K562 (cell line): Measurements from ENCODE around the gene TBXAS1. TPM values are rescaled to one million over a fixed set of nuclear protein-coding genes. Genes with fewer than 3 reads are reported as not detected.

Source experiments
- ARID1B ChIP-seq: fragments of 450-650 bp; IDR thresholded peaks from 2 replicates; pipeline ENCODE4 v1.6.1; 2016; ENCODE audit warnings: antibody characterized with exemption, mild to moderate bottlenecking, inconsistent platforms
- ATF7 ChIP-seq: fragments of 450-650 bp; IDR thresholded peaks from 2 replicates; pipeline ENCODE4 v1.7.1; 2014; ENCODE audit warnings: mild to moderate bottlenecking, moderate library complexity
- CBFA2T2 ChIP-seq: fragments of 450-650 bp; conservative IDR thresholded peaks from 2 replicates; pipeline ENCODE4 v1.6.1; 2017; ENCODE audit warnings: mild to moderate bottlenecking
- CBFA2T3 ChIP-seq: fragments of 450-650 bp; IDR thresholded peaks from 2 replicates; pipeline ENCODE4 v1.6.1; 2017
- CBX8 ChIP-seq: fragments of 200-600 bp; sonication (generic); IDR thresholded peaks from 2 replicates; pipeline ENCODE4 v1.6.1; 2012; ENCODE audit warnings: borderline replicate concordance, mixed run types, low read depth, mild to moderate bottlenecking, moderate library complexity, mixed read lengths, low read length, control low read depth, inconsistent platforms; ENCODE audit not compliant: poor library complexity, severe bottlenecking; ENCODE audit errors: extremely low read depth
- CEBPB ChIP-seq: fragments of 450-650 bp; IDR thresholded peaks from 2 replicates; pipeline ENCODE4 v1.6.1; 2016; ENCODE audit warnings: missing genetic modification characterization, missing compliant biosample characterization
- CHD2 ChIP-seq: IDR thresholded peaks from 2 replicates; pipeline ENCODE4 v1.6.1; 2011; ENCODE audit warnings: low read depth, low read length
- CREM ChIP-seq: IDR thresholded peaks from 2 replicates; pipeline ENCODE4 v1.6.1; 2014; ENCODE audit warnings: antibody characterized with exemption, low read depth
- DACH1 ChIP-seq: fragments of 450-650 bp; IDR thresholded peaks from 2 replicates; pipeline ENCODE4 v1.6.1; 2018; ENCODE audit not compliant: partially characterized antibody
- DPF2 ChIP-seq: fragments of 450-650 bp; IDR thresholded peaks from 2 replicates; pipeline ENCODE4 v1.6.1; 2016
- EHMT2 ChIP-seq: fragments of 450-650 bp; IDR thresholded peaks from 2 replicates; pipeline ENCODE4 v1.6.1; 2018; ENCODE audit warnings: antibody characterized with exemption
- FOS ChIP-seq: IDR thresholded peaks from 3 replicates; pipeline ENCODE4 v1.6.1; 2011; ENCODE audit not compliant: insufficient read length; ENCODE audit errors: extremely low read depth
- FOSL1 ChIP-seq: fragments of 200-800 bp; sonication (Bioruptor generic); conservative IDR thresholded peaks from 2 replicates; pipeline ENCODE4 v1.6.1; 2016; ENCODE audit warnings: missing genetic modification characterization, missing compliant biosample characterization
- FOXA3 ChIP-seq, 2 experiments: fragments of 450-650 bp in 1 of 2; sonication (generic) in 1 of 2; formaldehyde crosslinking; IDR thresholded peaks in 1 of 2; conservative IDR thresholded peaks in 1 of 2; 2 replicates each; pipeline versions ENCODE4 v1.4.0 to v1.8.0; 2020 to 2022; ENCODE audit warnings: mild to moderate bottlenecking in 2 of 2, missing genetic modification reagents in 1 of 2
- FOXJ3 ChIP-seq: sonication (generic); formaldehyde crosslinking; IDR thresholded peaks from 2 replicates; pipeline ENCODE4 v1.4.0; 2020; ENCODE audit warnings: mild to moderate bottlenecking, missing genetic modification reagents
- NCOR1 ChIP-seq: fragments of 450-650 bp; IDR thresholded peaks from 2 replicates; pipeline ENCODE4 v1.6.1; 2016; ENCODE audit warnings: mild to moderate bottlenecking, moderate library complexity
- PHB ChIP-seq: fragments of 250-450 bp; sonication (Bioruptor Pico); IDR thresholded peaks from 2 replicates; pipeline ENCODE4 v1.5.0; 2021
- RCOR1 ChIP-seq, 2 experiments: IDR thresholded peaks; 2 replicates each; pipeline ENCODE4 v1.6.1; 2012; ENCODE audit warnings: low read depth in 2 of 2, low read length in 2 of 2, borderline replicate concordance in 1 of 2, improper control_type of control experiment in 1 of 2
- SIN3A ChIP-seq, 2 experiments: fragments of 150-350 bp in 1 of 2; IDR thresholded peaks; 2 replicates each; pipeline ENCODE4 v1.6.1; 2011 to 2016; ENCODE audit warnings: borderline replicate concordance in 2 of 2, low read depth in 2 of 2, low read length in 2 of 2, mild to moderate bottlenecking in 2 of 2, moderate library complexity in 2 of 2; ENCODE audit not compliant: control insufficient read depth in 1 of 2
- SIX5 ChIP-seq, 2 experiments: IDR thresholded peaks; 2 replicates each; pipeline ENCODE4 v1.6.1; 2011; ENCODE audit warnings: low read length in 2 of 2, borderline replicate concordance in 1 of 2, low read depth in 1 of 2, mild to moderate bottlenecking in 1 of 2, moderate library complexity in 1 of 2; ENCODE audit not compliant: insufficient read depth in 1 of 2
- SMARCC2 ChIP-seq: fragments of 450-650 bp; IDR thresholded peaks from 2 replicates; pipeline ENCODE4 v1.6.1; 2017; ENCODE audit warnings: antibody characterized with exemption, moderate library complexity, mild to moderate bottlenecking, low read depth
- SMARCE1 ChIP-seq: fragments of 450-650 bp; IDR thresholded peaks from 2 replicates; pipeline ENCODE4 v1.7.1; 2016; ENCODE audit warnings: mild to moderate bottlenecking
- SREBF1 ChIP-seq: fragments of 150-350 bp; IDR thresholded peaks from 2 replicates; pipeline ENCODE4 v1.6.1; 2014; ENCODE audit warnings: antibody characterized with exemption, low read depth, low read length, borderline replicate concordance
- ZBTB7A ChIP-seq: IDR thresholded peaks from 2 replicates; pipeline ENCODE4 v1.6.1; 2011; ENCODE audit warnings: low read depth, mild to moderate bottlenecking, low read length, moderate library complexity, borderline replicate concordance; ENCODE audit not compliant: control insufficient read depth
- ZNF212 ChIP-seq: fragments of 450-650 bp; formaldehyde crosslinking; IDR thresholded peaks from 2 replicates; pipeline ENCODE4 v1.4.0; 2020; ENCODE audit warnings: mild to moderate bottlenecking
- polyA plus RNA-seq, 8 experiments: library from polyadenylated mRNA; depleted of rRNA in 4 of 8; stranded (reverse) in 5 of 8; unstranded in 3 of 8; fragments of >200 nt; fragmentation: Nextera tagmentation in 2 of 8; fragmentation: Illumina TruSeq in 1 of 8; extraction: Ambion mirVana in 2 of 8; extraction: Trizol in 1 of 8; gene quantifications; 2 replicates each; pipeline versions ENCODE4 v1.2.1 to v1.2.3, GENCODE V29; 2011 to 2014; ENCODE audit warnings: inconsistent platforms in 1 of 8, missing spikeins in 1 of 8
- total RNA-seq, 7 experiments: library from RNA; depleted of rRNA in 6 of 7; stranded (reverse); fragments of >200 nt in 6 of 7; fragmentation: Illumina TruSeq in 2 of 7; extraction: Trizol in 2 of 7; gene quantifications; 2 replicates each; pipeline versions ENCODE4 v1.2.1 to v1.2.3, GENCODE V29; 2011 to 2021; ENCODE audit warnings: low replicate concordance in 1 of 7
- TF ChIP-seq, protein P1 (sequence below): IDR thresholded peaks from 3 replicates; pipeline ENCODE4 v1.6.1; 2011; ENCODE audit warnings: borderline replicate concordance, mild to moderate bottlenecking; ENCODE audit not compliant: insufficient read length, insufficient read depth
- TF ChIP-seq, protein P2 (sequence below): sonication (generic); formaldehyde crosslinking; IDR thresholded peaks from 2 replicates; pipeline ENCODE4 v1.8.0; 2022; ENCODE audit warnings: mild to moderate bottlenecking, missing genetic modification reagents
- TF ChIP-seq, protein P3 (sequence below): sonication (generic); formaldehyde crosslinking; IDR thresholded peaks from 2 replicates; pipeline ENCODE4 v1.9.0; 2022; ENCODE audit warnings: mild to moderate bottlenecking, missing genetic modification reagents

Gene TBXAS1
- total and polyA plus RNA-seq, 9 of the 15 experiments (the other 6 are each of a cell fraction or from before 2014, with no cell fraction given), result 1.1 to 8.3 (median 1.9) TPM

DNA sequence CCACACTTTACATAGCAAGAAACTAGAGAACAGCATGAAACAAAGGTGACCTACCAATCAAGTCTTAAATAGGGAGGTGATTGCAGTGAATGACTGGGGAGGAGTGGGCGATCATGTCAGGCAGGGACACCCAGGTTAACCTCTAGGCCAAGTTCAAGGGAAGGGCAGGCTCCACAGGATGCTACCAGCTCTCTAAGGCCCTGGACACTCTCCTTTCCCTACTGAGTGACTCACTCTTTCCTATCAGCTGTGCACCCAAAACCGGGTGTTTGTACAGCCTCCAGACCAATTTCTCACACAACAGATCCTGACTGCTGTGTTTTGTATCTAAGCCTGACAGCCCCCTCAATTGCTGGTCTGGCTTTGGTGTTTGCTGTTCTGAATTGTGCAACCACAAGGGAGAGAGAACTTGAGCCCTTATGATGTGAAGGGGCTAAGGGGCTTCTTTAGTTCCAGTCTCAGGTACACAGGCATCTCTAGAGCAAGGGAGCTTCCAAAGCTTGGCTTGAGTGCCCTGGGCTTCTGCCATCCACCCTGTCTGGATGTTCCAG is 107.8 kb downstream of the TBXAS1 start (continued):
- TF ChIP-seq ZBTB7A (0 out of 2 replicates have a peak, but pooled peaks have one; percentile 49), ZNF212 (CRISPR knock-in tag) (no peak), CREM (0 out of 2 replicates have a peak, but pooled peaks have one; percentile 7), CEBPB (tag) (peak; percentile 79), SIN3A (IDR thresholded peaks at IDR 0.05; ENCODE audit: borderline replicate concordance in 2 of 2, control insufficient read depth in 1 of 2, low read depth in 2 of 2, low read length in 2 of 2) (0 out of 4 replicates have a peak, but pooled peaks of 1 of the 2 experiments have one; percentile 2), FOXA3 (CRISPR knock-in tag; conservative IDR thresholded peaks at IDR 0.05 in 1 of 2, IDR thresholded peaks at IDR 0.05 in 1 of 2) (peak in 1 of 2 experiments; percentile 88; a peak in 2 of 4 replicates), PHB (CRISPR knock-in tag) (no peak), ATF7 (peak; percentile 38; the same call in 1 of the 2 replicates), NCOR1 (peak; percentile 67), DPF2 (peak; percentile 84), CBFA2T3 (peak; percentile 91), EHMT2 (peak; percentile 42; the same call in 1 of the 2 replicates), CHD2 (no peak), SMARCE1 (peak; percentile 79), FOXJ3 (no peak), RCOR1 (IDR thresholded peaks at IDR 0.05; ENCODE audit: borderline replicate concordance in 1 of 2, low read depth in 2 of 2, low read length in 2 of 2) (0 out of 4 replicates have a peak, but pooled peaks of 1 of the 2 experiments have one; percentile 2), DACH1 (peak; percentile 88), CBFA2T2 (peak; percentile 84), FOS (peak; percentile 69), SIX5 (IDR thresholded peaks at IDR 0.05; ENCODE audit: borderline replicate concordance in 1 of 2, insufficient read depth in 1 of 2, low read depth in 1 of 2, low read length in 2 of 2) (no peak), FOSL1 (tag) (peak; percentile 97), CBX8 (no peak), ARID1B (peak; percentile 81), SREBF1 (no peak), SMARCC2 (peak; percentile 64; the same call in 1 of the 2 replicates)
- TF ChIP-seq, protein P1, sequence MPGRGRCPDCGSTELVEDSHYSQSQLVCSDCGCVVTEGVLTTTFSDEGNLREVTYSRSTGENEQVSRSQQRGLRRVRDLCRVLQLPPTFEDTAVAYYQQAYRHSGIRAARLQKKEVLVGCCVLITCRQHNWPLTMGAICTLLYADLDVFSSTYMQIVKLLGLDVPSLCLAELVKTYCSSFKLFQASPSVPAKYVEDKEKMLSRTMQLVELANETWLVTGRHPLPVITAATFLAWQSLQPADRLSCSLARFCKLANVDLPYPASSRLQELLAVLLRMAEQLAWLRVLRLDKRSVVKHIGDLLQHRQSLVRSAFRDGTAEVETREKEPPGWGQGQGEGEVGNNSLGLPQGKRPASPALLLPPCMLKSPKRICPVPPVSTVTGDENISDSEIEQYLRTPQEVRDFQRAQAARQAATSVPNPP, result no peak
- TF ChIP-seq, protein P2, sequence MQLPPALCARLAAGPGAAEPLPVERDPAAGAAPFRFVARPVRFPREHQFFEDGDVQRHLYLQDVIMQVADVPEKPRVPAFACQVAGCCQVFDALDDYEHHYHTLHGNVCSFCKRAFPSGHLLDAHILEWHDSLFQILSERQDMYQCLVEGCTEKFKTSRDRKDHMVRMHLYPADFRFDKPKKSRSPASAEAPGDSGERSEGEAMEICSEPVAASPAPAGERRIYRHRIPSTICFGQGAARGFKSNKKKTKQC (CRISPR knock-in tag), result peak; percentile 61; the same call in 1 of the 2 replicates
- TF ChIP-seq, protein P3, sequence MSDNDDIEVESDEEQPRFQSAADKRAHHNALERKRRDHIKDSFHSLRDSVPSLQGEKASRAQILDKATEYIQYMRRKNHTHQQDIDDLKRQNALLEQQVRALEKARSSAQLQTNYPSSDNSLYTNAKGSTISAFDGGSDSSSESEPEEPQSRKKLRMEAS, result 0 out of 2 replicates have a peak, but pooled peaks have one; percentile 19
